HUES6 (cell line): ENCODE results near the gene DHX57.
"Not testable (repeated sequence)": the region's sequence is repeated elsewhere in the genome, so short reads cannot be mapped to it uniquely, and the experiment has no call there.

Experiments used
- H3K27ac ChIP-seq: 2 replicates; pipeline ENCODE4 v1.7.0; 2013; ENCODE audit warnings: low read depth, mild to moderate bottlenecking, low read length, inconsistent platforms
- H3K27me3 ChIP-seq: 2 replicates; pipeline ENCODE4 v1.6.1; 2013; ENCODE audit warnings: low read length; ENCODE audit not compliant: control insufficient read depth, insufficient read depth
- H3K36me3 ChIP-seq: 2 replicates; pipeline ENCODE4 v1.6.1; 2013; ENCODE audit warnings: low read length; ENCODE audit not compliant: control insufficient read depth, insufficient read depth
- H3K4me1 ChIP-seq: 2 replicates; pipeline ENCODE4 v1.6.1; 2013; ENCODE audit warnings: low read length; ENCODE audit not compliant: control insufficient read depth, insufficient read depth
- H3K4me3 ChIP-seq: 2 replicates; pipeline ENCODE4 v1.5.1; 2013; ENCODE audit warnings: low read depth, low read length
- H3K9ac ChIP-seq: one replicate; pipeline ENCODE4 v1.6.1; 2013; ENCODE audit warnings: mild to moderate bottlenecking, low read length
- H3K9me3 ChIP-seq: 2 replicates; pipeline ENCODE4 v1.6.1; 2013; ENCODE audit warnings: low read depth, low read length; ENCODE audit not compliant: control insufficient read depth, insufficient read depth

Gene DHX57

DNA sequence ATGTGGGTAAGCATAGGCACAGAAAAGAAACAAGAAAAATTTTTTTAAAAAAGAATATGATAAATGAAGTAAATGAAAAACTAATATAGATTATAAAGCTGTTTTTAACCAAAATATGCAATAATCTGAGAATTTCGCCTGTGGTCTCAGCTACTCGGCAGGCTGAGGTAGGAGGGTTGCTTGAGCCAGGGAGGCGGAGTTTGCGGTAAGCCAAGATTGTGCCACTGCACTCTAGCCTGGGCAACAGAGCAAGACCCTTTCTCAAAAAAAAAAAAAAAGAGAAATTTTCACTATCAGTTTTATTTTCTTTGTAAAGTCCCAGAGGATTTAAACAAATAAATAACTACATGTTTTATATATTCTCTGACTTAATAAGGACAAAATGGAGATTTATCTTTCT, 47.3 kb downstream of the DHX57 start:
- H3K9me3 ChIP-seq = no peaks in the 10 kb centered on the region
- H3K36me3 ChIP-seq = peaks cover 36% of the 10 kb centered on the region
- peaks cover 3% of the 10 kb centered on the region; the same call in 1 of the 2 replicates for H3K4me1 ChIP-seq
- no peak overlapping the region for H3K27ac ChIP-seq
- H3K27me3 ChIP-seq = no peaks in the 10 kb centered on the region
- H3K9ac ChIP-seq = no peak overlapping the region
- no peak overlapping the region for H3K4me3 ChIP-seq

DNA sequence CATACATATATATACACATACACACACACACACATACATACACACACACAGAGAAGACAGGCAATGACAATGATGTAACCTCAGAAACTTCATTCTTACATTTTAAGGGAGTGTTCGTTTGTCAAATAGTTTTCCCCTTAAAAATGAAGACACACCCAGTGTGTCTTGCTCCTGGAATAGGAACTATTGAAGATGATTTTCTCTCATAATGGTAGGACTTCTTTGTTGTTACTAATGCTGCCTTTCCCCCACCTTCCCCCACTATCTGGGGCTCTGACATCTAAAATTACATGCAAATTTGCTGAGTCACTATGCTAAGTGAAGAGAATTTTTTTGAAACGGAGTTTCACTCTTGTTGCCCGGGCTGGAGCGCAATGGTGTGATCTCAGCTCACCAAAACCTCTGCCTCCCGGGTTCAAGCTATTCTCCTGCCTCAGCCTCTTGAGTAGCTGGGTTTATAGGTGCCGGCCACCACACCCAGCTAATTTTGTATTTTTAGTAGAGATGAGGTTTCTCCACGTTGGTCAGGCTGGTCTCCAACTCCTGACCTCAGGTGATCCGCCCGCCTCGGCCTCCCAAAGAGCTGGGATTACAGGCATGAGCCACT, 48.1 kb downstream of the DHX57 start:
- H3K4me3 ChIP-seq = not testable (repeated sequence)

DNA sequence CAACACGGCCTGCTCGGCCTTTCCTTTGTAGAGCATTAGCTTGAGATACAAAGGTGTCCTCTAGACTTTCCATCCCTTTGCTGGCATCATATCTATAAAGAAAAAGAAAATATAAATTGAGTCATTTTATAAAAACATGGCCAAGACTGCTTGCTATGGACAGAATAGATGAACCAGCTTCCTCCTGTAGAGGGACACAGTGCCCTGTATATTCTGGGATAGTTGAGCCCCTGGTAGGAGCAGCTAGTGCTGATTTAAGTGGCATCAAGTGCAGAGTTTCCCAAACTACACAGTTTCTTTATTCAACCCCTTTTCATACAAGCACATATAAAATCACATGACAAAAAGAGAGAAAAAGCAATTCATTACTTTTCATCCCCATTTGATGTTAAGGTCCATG, 49.8 kb downstream of the DHX57 start:
- peaks cover 43% of the 10 kb centered on the region for H3K36me3 ChIP-seq
- no peak overlapping the region for H3K27ac ChIP-seq
- no peak overlapping the region for H3K4me3 ChIP-seq
- H3K27me3 ChIP-seq = no peaks in the 10 kb centered on the region
- H3K4me1 ChIP-seq = peaks cover 3% of the 10 kb centered on the region; the same call in 1 of the 2 replicates
- H3K9me3 ChIP-seq = no peaks in the 10 kb centered on the region
- no peak overlapping the region for H3K9ac ChIP-seq

More for the DNA sequence above, 48.1 kb downstream of the DHX57 start:
- not testable (repeated sequence) for H3K9ac ChIP-seq, H3K27me3 ChIP-seq, H3K9me3 ChIP-seq, H3K4me1 ChIP-seq
- Histone ChIP-seq H3K36me3 (peaks cover 41% of the 10 kb centered on the region), H3K27ac (peak overlapping the region; percentile 53; the same call in 1 of the 2 replicates)

DNA sequence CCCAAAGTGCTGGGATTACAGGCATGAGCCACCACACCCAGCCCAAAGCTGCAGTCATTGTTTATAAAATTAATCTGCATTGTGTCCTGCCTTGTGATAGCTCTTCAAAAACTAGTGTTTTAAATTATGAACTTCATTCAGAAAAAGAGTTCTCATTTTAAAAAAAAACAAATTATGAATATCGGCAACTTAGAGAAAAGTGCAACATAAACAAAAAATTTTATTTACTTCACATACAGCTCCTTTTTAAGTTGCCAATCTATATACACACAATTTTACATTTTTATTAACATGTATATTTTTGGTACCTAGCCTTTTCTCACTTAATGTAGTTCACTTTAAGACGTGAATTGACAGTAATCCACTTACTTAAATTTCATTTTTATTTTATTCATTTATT, 50.8 kb downstream of the DHX57 start:
- Histone ChIP-seq H3K36me3 (peaks cover 41% of the 10 kb centered on the region), H3K4me3 (no peak overlapping the region), H3K27ac (no peak overlapping the region), H3K9ac (no peak overlapping the region), H3K4me1 (peaks cover 3% of the 10 kb centered on the region; the same call in 1 of the 2 replicates), H3K27me3 (no peaks in the 10 kb centered on the region), H3K9me3 (no peaks in the 10 kb centered on the region)

DNA sequence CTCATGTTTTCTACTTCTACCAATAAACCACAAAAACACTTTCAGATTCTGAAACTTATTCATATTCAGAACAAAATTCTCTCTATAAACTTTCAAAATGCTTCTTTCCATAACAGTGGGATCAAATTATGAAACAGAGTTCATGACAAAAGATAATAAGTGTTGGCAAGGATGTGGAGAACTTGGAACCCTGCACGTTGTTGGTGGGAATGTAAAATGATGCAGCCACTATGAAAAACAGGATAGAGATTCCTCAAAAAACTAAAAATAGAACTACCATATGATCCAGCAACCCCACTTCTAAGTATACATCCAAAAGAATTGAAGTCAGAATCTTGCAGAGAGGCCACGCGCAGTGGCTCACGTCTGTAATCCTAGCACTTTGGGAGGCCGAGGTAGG, 52.3 kb downstream of the DHX57 start:
- no peak overlapping the region for H3K9ac ChIP-seq
- H3K27me3 ChIP-seq = no peaks in the 10 kb centered on the region
- peaks cover 52% of the 10 kb centered on the region for H3K36me3 ChIP-seq
- H3K27ac ChIP-seq = no peak overlapping the region
- no peaks in the 10 kb centered on the region for H3K9me3 ChIP-seq
- H3K4me1 ChIP-seq = peaks cover 3% of the 10 kb centered on the region; the same call in 1 of the 2 replicates
- no peak overlapping the region for H3K4me3 ChIP-seq

DNA sequence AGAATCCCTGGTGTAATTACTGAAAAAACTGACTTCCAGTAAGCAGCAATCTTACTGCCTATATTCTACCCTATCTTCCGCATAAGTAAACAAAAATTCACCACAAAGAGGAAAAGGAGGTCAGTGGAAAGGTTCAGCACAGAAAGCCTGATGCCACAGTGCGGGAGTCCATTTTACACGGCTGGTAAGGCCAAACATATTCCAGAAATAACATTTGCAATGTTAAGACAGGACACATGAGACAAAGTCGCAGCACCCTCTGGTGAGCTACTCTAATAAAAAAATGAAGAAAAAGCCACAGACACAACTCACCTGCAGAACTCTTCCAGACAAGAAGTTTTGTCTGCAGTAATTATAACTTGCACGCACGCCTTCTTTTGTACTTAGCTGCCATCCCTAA, 57.2 kb downstream of the DHX57 start:
- H3K9me3 ChIP-seq = no peaks in the 10 kb centered on the region
- H3K36me3 ChIP-seq = peaks cover 60% of the 10 kb centered on the region
- no peaks in the 10 kb centered on the region for H3K4me1 ChIP-seq
- no peak overlapping the region for H3K27ac ChIP-seq
- H3K4me3 ChIP-seq = no peak overlapping the region
- no peak overlapping the region for H3K9ac ChIP-seq
- H3K27me3 ChIP-seq = no peaks in the 10 kb centered on the region

DNA sequence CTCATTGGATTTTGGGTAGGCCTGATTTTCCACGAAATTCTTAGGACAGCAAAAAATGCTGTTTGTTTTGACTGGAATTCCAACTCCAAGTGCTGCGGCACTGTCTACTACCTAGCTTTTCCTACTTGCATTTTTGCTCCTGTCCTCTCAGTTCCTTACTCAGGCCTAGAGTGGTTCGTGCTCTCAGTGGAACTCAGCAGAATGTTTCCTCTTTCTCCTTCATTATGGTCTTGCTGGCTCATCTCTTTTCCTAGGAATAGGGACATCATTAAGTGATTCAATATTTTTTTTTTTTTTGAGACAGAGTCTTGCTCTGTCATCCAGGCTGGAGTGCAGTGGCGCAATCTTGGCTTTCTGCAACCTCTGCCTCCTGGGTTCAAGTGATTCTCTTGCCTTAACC, 59.8 kb downstream of the DHX57 start:
- no peaks in the 10 kb centered on the region for H3K4me1 ChIP-seq
- H3K27ac ChIP-seq = no peak overlapping the region
- H3K9ac ChIP-seq = no peak overlapping the region
- H3K4me3 ChIP-seq = no peak overlapping the region
- H3K27me3 ChIP-seq = no peaks in the 10 kb centered on the region
- peaks cover 64% of the 10 kb centered on the region for H3K36me3 ChIP-seq
- no peaks in the 10 kb centered on the region for H3K9me3 ChIP-seq

DNA sequence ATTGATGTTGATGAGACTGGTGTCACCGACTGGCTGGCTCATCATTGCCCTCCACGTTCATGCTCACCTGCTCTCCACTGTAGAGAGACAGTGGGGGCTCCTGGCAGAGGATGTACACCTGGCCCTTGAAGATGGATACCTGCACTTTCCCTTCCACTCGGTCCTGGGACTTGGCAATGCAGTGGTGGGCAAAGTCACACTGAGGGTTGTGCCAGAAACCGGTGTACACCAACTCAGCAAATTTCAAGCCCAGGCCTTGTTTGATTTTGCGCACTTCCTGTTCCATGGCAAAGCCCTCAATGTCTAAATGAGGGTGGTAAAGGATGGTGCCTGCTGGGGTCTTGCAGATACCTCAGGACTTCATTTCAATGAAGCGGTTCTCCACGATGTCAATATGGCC, 65.2 kb downstream of the DHX57 start:
- peaks cover 47% of the 10 kb centered on the region for H3K36me3 ChIP-seq
- no peak overlapping the region for H3K4me3 ChIP-seq
- H3K9ac ChIP-seq = no peak overlapping the region
- no peaks in the 10 kb centered on the region for H3K27me3 ChIP-seq
- H3K27ac ChIP-seq = no peak overlapping the region
- no peaks in the 10 kb centered on the region for H3K4me1 ChIP-seq
- no peaks in the 10 kb centered on the region for H3K9me3 ChIP-seq

DNA sequence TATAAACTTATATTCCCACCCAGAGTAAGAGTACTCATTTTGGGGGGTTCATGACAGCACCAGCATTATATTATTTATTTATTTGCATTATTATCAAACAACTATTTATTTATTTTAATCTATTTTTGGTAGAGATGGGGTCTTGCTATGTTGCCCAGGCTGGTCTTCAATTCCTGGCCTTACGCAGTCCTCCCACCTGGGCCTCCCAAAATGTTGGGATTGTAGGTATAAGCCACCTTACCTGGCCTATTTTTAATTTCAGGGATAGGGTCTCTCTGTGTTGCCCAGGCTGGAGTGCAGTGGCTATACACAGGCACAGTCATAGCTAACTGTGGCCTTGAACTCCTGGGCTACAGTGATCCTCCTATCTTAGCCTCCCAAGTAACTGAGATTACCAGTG, 67.1 kb downstream of the DHX57 start:
- H3K27me3 ChIP-seq = no peaks in the 10 kb centered on the region
- H3K36me3 ChIP-seq = peaks cover 44% of the 10 kb centered on the region
- no peaks in the 10 kb centered on the region for H3K9me3 ChIP-seq
- H3K9ac ChIP-seq = no peak overlapping the region
- H3K4me3 ChIP-seq = no peak overlapping the region
- no peaks in the 10 kb centered on the region for H3K4me1 ChIP-seq
- H3K27ac ChIP-seq = no peak overlapping the region

DNA sequence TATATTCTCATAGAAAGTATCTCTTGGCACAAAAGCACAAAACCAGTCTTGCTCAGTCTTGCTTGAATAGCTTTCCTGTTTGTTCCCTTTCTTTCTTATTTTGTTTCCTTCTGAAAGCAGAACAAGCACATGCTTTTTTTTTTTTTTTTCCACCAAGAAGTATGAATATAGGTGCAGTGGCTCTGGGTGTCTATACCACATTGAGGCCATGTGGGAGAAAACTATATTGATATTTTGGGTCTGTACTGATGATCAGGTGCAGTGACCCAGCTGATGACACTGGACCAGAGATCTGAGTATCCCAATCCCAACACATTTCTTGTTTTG, 69.0 kb downstream of the DHX57 start:
- Histone ChIP-seq H3K27ac (no peak overlapping the region), H3K4me1 (no peaks in the 10 kb centered on the region), H3K27me3 (no peaks in the 10 kb centered on the region), H3K4me3 (no peak overlapping the region), H3K36me3 (peaks cover 37% of the 10 kb centered on the region), H3K9ac (no peak overlapping the region), H3K9me3 (no peaks in the 10 kb centered on the region)

DNA sequence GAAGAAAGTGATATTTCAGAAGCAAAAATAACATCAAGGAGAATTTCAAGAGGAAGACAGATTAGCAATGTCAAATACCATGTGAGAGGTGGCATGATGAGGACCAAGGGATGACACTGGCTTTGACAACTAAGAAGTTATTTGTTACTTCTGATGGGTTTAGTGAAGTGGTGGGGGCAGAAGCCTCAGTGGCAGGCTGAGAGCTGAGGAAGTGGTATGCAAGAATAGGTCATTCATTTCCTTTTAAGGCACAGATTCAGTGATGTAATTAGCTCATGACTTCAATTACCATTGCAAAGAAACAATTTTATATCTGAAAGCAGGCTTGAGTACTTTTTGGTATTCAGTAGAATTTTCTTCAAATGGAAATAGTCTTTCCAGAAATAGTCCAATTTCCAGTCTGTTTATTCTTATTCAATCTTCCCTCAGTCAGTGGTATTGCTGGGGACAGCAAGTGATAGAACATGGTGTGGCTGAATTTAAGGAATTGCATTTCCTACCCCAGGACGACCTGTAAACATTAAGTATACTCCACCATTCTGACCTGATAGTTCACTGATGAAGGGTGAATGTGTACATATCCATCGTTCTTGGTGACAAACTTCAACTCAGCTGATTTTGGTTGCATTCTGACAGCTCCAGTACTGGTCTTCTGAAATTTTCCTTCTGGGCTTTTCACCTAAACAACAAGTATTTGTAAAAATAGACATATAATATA, 69.6 kb downstream of the DHX57 start:
- Histone ChIP-seq H3K4me1 (no peaks in the 10 kb centered on the region), H3K27me3 (no peaks in the 10 kb centered on the region), H3K36me3 (peaks cover 32% of the 10 kb centered on the region), H3K4me3 (no peak overlapping the region), H3K9ac (no peak overlapping the region), H3K9me3 (no peaks in the 10 kb centered on the region), H3K27ac (no peak overlapping the region)
